ENCODE results near the gene HOXB3.

The HOXB3 gene

DNA sequence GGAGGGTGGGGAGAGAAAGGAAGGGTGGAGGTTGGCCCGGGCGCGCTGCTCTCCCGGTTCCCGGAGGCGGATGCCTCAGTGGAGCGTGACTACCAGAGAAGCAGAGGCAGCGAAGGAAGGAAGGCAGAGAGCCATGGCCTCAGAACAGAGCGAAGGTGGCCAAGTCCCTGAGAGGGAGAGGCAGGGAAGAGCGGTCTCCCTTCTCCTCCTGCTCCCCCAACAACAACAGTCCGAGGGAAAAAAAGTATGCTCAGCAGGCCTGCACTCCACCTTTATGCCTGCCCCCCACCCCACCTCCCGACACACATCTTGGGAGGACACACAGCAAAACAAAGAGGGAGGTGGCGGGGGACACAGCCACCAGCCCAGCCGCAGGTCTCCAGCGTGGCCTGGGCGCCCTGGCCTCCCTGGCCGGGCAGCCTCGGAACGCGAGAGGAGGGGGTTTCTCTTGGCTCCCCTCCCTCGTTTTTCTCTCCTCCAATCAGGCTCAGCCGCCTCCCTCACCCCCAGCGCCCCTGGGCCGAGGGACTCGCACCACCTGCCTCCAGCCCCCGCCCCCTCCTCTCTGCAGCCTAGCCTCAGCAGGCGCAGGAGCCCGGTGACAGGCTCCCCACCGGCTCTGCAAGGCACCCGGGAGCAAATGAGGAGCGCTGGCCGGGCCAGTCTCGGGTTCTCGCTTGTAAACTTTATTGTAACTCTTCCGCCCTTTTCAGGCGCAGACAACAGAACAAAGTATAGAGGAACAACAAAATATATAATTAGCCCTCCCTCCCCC lies 21.8 kb upstream of the HOXB3 start:
- DNase-seq: no peak

- DNase-seq: no peak
These were observed 21.2 kb upstream of the HOXB3 start for GRCh38 chr17:48611213-48611612.

DNA sequence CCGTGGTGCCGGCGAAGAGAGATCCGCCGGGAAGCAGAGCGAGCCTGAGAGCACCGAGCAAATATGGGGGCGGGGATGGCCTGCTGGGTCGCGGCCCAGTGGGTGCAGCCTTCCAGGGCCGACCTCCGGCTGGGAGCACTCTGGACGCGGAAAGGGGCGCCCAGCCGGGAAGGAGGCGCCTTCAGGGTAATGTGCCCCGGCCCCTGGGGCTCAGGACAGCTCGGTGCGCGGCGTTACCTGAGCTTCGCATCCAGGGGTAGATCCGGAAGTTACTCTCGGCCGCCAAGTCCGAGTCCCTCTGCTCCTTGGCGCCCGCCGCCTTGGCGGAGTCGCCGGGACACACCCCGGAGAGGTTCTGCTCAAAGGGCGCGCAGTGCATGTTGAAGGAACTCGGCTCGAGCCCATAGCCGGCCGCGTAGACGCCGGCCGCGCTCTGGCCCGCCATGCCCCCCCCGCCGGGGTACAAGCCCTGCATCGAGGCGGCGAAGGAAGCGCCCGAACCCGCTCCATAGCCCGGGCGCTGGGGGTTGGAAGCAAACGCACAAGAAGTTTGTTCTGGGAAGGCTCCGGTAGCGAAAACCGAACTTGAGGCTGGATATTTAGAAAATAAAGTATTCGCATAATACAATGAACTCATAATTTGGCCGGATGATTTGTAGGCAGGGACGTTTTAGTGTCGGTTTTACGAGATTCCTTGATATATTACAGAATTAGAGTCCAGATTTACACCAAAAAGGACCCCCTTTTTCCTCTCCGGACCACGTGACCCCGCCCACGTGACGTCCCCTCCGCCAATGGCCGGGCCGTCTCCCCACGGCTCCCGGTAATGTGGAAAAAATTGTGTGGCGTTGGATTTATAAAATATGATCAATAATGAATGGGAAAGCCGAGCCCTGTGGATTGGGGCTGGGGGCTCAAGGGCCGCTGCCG lies 20.5 kb upstream of the HOXB3 start, which contains the start of gene HOXB7:
Gene HOXB7 (minus strand): TSS at position 736 of the 930 bp plus-strand sequence. CDS start 99 bp downstream, at position 637.
- DNase-seq: peak; percentile 71

- DNase-seq: no peak
These were observed 19.8 kb upstream of the HOXB3 start for GRCh38 chr17:48609759-48610281.

- no peak for DNase-seq
These were observed 19.0 kb upstream of the HOXB3 start for GRCh38 chr17:48609033-48609432.

DNA sequence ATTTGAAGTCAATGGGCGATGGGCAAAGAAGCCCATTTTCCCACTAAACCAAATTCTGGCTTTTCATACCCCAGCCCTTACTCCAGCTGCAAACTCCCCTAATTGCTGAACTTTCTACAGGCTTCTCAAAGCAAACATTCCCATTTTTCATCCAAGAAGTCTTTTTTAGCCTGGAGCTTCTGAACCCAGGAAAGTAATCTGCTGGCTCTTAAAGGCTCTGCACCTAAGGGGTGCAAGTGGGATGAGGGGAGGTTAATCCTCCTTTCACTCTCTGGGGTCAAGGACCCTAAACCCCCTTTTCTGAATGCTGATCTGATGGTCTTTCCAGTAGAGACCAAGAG lies 18.4 kb upstream of the HOXB3 start:
- DNase-seq: no peak

DNA sequence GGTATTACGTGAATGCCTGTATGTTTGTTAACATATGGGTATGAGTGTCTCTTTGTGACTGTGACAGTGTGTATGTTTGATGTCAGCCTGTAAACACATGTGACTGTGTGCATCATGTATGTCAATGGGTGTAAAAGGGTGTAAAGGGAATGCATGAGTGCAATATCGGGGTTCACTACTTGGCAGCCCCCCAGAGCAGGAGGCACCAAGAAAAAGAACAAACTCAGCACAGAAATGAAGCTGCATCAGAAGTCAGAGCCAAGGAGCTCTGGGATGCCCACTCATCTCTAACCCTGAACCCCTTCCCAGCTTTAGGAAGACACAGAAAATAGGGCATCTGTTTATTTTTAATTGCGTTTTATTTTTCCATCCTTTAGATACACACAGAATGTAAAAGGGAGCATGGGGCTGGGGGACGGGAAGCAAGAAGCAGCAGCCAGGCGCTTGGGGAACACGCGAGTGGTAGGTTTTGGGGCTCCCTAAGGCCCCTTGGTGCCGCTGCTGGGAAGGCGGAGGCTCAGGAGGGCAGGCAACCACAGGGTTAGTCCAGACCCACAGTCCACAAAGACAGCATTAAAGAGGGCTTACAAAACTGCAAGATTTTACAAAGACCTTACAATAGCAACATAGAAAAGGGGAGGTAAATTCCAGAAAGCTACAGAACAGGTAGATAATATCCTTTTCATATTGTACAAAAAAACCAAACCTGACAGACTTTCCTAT lies 17.0 kb upstream of the HOXB3 start:
- DNase-seq: no peak

- DNase-seq: no peak
These were observed 16.2 kb upstream of the HOXB3 start for GRCh38 chr17:48605991-48606891.

- no peak for DNase-seq
These were observed 15.4 kb upstream of the HOXB3 start for GRCh38 chr17:48605409-48605919.

DNA sequence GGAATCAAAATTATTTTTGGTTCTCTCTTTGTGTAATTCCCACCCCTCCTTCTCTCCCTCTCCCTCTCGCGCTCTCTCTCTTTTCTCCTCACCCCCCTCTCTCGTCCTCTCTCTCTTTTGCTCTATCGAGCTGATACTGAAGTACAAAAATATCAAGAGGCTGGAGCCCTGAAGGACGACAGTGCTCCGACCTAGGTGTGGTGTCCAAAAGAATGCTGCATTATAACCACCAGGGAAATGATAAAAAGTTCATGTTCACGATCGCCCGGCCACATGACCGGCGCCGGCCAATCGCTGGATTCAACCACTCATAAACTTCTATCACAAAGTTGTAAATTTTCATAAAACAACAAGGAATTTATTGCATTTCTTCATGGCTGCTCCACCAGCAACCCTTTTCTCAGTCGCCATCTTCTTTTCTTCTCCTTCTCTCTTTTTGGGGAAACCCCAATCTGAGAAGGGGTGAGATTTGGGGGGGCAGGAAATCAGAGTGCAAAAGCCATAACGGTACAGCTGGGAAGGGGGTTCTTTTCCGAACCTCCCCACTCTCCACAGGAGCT lies 14.8 kb upstream of the HOXB3 start, which contains the start of gene HOXB6:
Gene HOXB6 (minus strand): TSS at position 217 of the 560 bp plus-strand sequence. CDS start 6,836 bp downstream, outside the sequence.
- DNase-seq: peak; percentile 65

DNA sequence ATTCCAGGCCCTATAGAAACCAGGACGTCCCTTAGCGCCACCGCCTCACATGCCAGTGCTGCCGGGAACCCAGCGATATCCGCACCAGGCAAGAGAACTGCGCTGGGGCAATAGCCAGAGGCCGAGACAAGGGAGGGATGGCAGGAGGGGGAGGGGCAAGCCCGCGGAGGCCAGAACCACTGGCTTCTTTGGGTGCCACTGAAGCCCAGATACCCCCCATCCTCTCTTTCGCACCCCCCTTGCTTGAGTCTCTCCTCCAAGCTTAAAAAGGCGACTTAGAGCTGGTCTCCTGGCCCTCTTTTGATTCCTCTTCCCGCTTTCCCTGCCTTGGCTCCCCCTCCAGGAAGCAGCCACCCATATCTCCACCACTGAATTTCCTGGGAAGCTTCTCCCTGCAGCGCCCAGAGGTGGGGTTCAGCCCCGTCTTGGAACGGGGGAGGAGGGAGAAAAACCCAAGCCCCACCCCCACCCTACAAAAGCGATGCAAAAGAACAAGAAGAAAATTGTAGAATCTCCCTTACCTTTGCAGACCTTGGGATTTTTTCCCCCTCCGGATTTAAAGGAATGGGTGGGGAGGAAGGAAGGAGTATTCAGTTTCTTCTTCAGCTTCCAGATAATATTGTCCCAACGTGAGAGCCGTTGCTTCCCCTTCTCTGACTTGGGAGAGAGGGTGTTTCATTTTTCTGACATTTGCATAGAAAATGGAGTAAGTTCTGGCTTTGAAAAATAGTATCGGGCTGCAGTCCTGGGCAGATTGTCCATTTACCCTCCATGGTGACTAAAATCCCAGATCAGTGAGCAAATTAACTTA lies 14.1 kb upstream of the HOXB3 start:
- peak; percentile 61 for DNase-seq

DNA sequence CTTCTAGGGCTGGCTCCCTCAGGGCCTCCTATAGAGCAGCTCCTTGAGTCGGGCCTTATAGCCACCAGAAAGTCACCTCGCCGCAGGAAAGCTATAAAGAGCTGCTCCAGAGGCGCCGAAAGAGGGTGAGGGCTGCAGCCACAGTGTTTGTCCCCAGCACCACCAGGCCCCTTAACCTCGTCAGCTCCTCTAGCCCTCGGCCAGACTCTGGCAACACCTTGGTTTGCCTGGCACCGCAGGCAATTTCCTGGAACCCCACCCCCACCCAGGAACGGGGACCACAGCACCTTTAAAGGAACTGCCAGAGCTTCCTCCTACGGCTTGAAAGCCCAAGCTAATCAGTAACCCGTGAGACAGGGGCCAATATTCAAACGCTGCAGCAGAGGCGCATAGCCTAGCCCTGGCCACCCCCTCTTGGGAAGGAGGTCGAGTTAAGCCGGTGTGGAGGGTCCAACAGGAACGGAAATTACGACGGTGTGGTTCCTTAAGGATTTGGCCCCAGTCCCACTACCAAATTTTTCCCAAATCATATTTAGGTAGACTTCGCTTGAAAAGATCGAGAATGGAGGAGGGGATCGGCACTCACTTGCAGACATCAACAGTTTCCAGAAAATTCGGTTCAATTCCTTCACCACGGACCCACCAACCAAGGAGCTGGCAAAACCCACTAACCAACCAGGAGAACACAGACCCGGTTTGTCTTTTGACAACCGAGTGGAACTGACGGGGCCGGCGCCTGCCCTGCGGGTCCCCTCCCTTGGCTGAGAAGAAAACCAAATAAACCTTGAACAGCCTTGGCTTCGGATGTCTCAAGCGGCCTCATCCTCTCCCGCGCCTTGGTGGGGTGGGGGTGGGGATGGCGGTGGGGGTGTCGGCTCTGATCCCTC lies 11.7 kb upstream of the HOXB3 start:
- DNase-seq: no peak

DNA sequence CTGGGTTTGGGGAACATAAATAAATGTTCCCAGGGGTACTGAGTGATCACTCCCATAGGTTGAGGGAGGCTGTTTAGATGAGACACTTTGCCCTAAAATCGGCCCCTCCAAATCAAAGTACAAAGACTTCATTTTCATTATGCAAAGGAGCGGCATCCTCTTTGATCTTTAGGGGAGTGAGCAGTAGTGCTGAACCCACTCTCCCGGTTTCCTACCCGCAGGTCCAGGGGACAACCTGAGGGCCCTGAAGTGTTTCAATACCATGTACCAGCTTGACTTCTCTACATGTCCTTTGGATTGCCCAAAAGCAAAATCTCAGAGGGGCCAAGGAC lies 11.1 kb upstream of the HOXB3 start:
- DNase-seq: no peak

DNA sequence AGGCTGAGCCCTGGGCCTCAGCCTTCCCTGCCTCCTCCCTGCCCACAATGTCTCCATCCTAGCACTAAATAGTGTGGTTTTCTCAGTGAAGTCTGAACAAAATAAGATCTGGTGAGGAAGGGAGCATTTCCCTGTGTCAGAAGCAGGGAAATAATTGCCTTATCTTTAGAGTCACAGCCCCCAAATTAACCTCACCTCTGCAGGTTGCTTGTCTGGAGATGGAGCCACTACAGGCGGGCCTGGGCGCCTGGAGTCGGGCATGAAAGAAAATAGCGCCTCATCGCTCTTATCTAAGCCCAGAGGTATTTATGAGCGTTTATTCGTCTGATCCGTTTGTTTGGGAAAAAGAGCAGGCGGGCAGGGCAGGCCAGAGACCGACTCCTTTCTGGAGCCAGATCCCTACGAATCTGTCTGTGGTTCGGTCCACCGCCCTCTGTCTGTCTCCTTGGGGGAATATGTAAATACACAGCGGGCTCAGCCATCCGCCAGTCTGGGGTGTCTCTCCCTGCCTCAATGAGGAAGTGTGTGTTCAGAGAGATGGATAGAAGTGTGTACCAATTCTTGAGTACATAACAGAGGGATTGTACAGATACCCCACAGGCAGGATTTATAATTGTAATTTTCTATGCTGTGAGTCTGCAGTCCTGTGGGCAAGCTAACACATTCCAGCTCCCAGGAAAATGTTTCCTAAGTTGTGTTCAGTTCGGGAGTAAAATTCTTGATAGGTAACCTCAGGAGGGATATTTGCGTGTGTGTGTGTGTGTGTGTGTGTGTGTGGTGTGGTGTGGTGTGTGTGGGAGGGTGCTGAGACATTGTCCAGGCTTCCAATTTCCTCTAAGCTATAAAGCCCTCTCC lies 10.4 kb upstream of the HOXB3 start:
- peak; percentile 49 for DNase-seq

GRCh38 chr17:48599354-48599753 lies 9.3 kb upstream of the HOXB3 start:
- no peak for DNase-seq

- no peak for DNase-seq
These were observed 8.7 kb upstream of the HOXB3 start for GRCh38 chr17:48598736-48599135.

DNA sequence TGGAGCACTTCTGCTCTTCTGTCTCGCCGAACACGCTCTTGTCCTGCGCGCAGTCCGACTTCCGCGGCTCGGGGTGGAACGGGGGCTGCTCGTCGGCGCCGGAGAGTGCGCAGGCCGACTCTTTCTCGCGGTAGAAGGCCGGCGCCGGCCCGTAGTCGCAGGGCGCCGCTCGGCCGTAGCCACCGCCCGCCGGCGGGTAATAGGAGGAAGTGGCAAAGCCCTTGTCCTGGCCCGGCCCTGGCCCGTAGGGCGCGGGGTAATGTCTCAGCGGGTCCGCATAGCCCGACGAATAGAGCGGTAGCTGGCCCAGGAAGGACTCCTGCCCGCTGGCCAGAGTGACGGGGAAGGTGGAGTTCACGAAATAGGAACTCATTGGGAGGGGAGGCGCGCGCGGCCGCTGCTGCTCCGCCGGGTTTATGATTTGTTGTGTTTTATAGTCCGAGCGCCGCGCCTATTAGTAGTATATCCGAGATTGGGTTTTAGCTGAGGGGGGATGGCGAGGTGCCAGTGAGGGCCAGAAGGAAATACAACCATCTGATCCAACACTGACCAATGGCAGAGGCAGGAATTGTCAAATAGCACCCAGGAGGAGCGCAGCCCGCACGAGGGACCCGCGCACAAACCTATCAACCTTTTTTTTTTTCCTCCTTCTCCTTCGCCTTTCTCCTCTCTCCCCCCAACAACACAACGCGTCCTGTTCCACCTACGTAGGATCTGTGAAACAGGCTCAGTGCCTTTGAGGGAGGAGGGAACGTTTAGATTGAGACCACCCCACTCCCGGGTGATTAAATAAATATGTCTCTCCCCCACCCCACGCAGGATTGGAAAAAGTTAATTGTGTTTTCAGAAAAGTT lies 8.0 kb upstream of the HOXB3 start:
- peak; percentile 83 for DNase-seq

GRCh38 chr17:48597528-48597777 lies 7.4 kb upstream of the HOXB3 start:
- no peak for DNase-seq

Data from fibroblast of upper back skin (primary cell).